HCT116 (cell line): Measurements from ENCODE around the gene MAOB.

Experiments used
- CTCF ChIP-seq, 3 experiments: fragments of 200-600 bp in 1 of 3; sonication (generic) in 1 of 3; IDR thresholded peaks in 2 of 3; conservative IDR thresholded peaks in 1 of 3; 2 replicates each; pipeline ENCODE4 v1.5.1; 2012 to 2017; ENCODE audit warnings: low read depth in 2 of 3, low read length in 2 of 3, antibody characterized with exemption in 1 of 3, borderline replicate concordance in 1 of 3, control low read depth in 1 of 3, mild to moderate bottlenecking in 1 of 3, mixed read lengths in 1 of 3, mixed run types in 1 of 3, moderate library complexity in 1 of 3; ENCODE audit not compliant: insufficient read depth in 1 of 3
- EZH2 ChIP-seq: fragments of 200-600 bp; sonication (generic); IDR thresholded peaks from 2 replicates; pipeline ENCODE4 v1.6.1; 2017; ENCODE audit warnings: antibody characterized with exemption, mixed run types

- no peak for TF ChIP-seq EZH2
- TF ChIP-seq CTCF (IDR thresholded peaks at IDR 0.05 in 2 of 3, conservative IDR thresholded peaks at IDR 0.05 in 1 of 3; ENCODE audit: borderline replicate concordance in 1 of 3, insufficient read depth in 1 of 3, low read depth in 2 of 3, low read length in 2 of 3) = no peak
Measured at GRCh38 chrX:43846558-43846957, 35.7 kb downstream of the MAOB start.
